Measurements from ENCODE around the gene PIERCE2.
"Not testable (repeated sequence)": the region's sequence is repeated elsewhere in the genome, so short reads cannot be mapped to it uniquely, and the experiment has no call there.

PIERCE2 gene

DNA sequence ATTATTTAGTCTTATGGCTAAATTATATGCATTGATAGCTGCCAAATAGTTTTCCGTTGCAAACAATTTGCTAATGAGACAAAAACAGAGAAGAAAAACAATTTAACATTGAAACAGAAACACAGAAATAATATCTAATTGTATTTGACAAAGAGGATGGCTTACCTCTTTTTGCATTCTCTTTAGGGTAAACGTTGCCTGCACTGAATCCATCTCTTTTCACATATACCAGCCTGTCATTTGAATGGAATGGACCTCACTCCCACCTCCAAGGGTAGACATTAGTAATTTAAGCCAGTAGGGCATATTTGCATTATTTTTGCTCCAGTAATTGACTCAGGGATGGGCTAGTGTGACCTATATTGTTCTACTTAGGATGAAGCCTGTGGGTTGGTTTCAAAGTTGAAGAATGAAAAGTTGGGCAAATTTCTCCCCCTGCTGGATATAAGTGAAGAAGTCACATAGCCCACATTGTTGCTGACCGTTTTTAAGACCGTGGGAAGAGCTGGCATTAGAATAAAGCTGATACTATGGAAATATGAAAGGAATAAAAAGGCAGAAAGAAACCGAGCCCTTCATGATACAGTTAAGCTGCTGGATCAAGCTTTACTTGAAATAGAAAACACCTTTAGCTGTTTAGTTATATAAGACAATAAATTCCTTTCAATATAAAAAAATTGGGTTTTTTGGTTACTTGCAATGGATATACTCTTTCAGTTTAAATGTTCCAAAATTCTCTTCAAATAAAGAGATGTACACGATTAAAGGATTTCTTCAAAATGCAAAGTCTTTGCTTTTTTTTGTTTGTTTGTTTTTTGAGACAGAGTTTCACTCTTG is 26.9 kb downstream of the PIERCE2 start:
- DNase-seq: no peak

DNA sequence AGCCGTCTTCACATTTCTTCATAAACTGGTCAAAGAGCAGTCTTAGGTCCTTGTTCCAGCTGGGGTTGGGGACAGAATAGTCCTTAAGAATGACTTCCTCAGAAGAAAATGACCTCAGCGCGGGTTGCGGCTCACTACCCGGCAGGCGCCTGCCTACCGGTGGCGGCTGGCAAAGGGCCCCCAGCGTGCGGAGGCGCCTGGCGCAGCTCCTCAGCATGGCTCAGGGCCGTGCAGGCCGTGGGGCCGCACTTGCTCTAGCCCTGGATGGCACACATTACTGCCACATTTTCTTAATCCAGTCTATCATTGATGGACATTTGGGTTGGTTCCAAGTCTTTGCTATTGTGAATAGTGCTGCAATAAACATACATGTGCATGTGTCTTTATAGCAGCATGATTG is 34.8 kb downstream of the PIERCE2 start:
- not testable (repeated sequence) for DNase-seq

DNA sequence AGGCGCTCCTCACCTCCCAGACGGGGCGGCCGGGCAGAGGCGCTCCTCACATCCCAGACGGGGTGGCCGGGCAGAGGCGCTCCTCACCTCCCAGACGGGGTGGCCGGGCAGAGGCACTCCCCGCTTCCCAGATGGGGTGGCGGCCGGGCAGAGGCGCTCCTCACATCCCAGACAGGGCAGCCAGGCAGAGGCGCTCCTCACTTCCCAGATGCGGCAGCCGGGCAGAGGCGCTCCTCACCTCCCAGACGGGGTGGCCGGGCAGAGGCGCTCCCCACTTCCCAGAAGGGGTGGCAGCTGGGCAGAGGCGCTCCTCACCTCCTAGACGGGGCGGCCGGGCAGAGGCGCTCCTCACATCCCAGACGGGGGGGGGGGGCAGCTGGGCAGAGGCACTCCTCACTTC is 37.6 kb downstream of the PIERCE2 start:
- DNase-seq: not testable (repeated sequence)

GRCh38 chr15:55446379-55447029 is 38.2 kb downstream of the PIERCE2 start:
- not testable (repeated sequence) for DNase-seq

DNA sequence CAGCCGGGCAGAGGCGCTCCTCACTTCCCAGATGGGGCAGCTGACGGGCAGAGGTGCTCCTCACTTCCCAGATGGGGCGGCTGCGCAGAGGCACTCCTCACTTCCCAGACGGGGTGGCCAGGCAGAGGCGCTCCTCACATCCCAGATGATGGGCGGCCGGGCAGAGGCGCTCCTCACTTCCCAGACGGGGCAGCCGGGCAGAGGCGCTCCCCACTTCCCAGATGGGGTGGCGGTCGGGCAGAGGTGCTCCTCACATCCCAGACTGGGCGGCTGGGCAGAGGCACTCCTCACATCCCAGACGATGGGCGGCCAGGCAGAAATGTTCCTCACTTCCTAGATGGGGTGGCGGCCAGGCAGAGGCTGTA is 38.7 kb downstream of the PIERCE2 start:
- DNase-seq: not testable (repeated sequence)

DNA sequence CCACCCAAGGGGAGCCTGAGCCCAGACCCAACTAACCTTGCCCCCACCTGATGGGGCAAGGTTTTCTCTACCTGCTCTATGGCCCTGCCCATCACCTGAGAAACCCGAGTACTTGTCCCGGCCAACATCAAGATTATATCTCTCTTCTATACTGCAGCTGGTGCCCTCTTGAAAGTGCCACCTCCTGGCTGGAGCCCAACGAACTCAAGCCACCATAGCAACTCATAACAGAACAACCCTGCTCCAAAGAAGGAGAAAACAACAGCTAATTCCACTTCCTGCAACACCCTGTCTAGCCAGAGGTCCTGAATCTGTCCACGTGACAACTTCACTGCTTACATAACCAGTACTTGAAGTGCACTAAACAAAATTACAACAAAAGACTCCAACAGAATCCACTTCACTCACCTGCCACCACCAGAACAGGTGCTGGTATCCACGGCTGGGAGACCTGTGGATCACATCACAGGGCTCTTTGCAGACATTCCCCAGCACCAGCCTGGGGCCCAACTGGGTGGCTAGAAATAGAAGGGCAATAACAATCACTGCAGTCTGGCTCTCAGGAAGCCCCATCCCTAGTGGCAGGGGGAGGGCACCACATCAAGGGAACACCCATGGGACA is 49.2 kb downstream of the PIERCE2 start:
- DNase-seq: peak; percentile 49

- DNase-seq: no peak
Measured at GRCh38 chr15:55461447-55461846, 53.2 kb downstream of the PIERCE2 start.

- no peak for DNase-seq
Measured at GRCh38 chr15:55468321-55468720, 60.0 kb downstream of the PIERCE2 start.
